ENCODE results near the gene PACSIN3. TPM values are rescaled to one million over a fixed set of nuclear protein-coding genes. Genes with fewer than 3 reads are reported as not detected.
"Not testable (repeated sequence)": the region's sequence is repeated elsewhere in the genome, so short reads cannot be mapped to it uniquely, and the experiment has no call there.

Gene PACSIN3
- polyA plus RNA-seq, 3 donors: 11.6 to 21.9 (median 15.0) TPM

- 74 to 87% (median 79%) methylated on average over 5 of the region's 5 CpGs for WGBS, 3 donors
These were observed 16.3 kb upstream of the PACSIN3 start for GRCh38 chr11:47202576-47202975.

GRCh38 chr11:47201015-47201414, 14.8 kb upstream of the PACSIN3 start:
- 82 to 92% (median 87%) methylated on average over 4 of the region's 4 CpGs for WGBS, 3 donors
- no peak overlapping the region for H3K27ac ChIP-seq (ENCODE audit: low read depth, low read length)

More at GRCh38 chr11:47202576-47202975, 16.3 kb upstream of the PACSIN3 start:
- H3K27ac ChIP-seq (ENCODE audit: low read depth, low read length): no peak overlapping the region

DNA sequence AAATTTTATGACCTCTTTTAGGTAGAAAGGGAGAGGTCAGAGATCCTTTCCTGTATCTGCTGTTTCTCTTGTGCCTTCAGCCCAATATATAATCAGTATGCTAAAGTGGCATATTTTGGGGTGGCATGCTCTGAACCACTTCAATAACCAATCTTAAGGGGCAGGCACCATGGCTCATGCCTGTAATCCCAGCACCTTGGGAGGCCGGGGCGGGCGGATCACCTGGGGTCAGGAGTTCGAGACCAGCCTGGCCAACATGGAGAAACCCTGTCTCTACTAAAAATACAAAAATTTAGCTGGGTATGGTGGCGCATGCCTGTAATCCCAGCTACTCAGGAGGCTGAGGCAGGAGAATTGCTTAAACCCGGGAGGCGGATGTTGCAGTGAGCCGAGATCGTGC, 11.9 kb upstream of the PACSIN3 start:
- H3K27ac ChIP-seq (ENCODE audit: low read depth, low read length): not testable (repeated sequence)
- WGBS, 3 donors: 94 to 95% (median 94%) methylated on average over 9 of the region's 9 CpGs

DNA sequence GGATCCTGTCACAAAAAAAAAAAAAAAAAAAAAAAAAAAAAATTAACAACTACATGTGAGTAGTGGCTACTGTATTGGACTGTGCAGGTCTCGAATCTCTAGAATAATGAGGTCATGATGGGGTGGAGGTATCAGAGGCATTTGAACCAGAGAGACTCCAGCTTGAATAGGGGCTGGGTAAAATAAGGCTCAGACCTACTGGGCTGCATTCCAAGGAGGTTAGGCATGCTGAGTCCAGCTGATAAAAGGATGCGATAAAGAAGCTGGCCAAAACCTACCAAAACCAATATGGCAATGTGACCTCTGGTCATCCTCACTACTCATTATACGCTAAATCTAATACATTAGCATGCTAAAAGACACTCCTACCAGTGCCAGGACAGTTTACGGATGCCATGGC, 5.9 kb upstream of the PACSIN3 start:
- 77 to 92% (median 83%) methylated on average over 4 of the region's 4 CpGs for WGBS, 3 donors

GRCh38 chr11:47191137-47191536, 4.9 kb upstream of the PACSIN3 start:
- H3K27ac ChIP-seq (ENCODE audit: low read depth, low read length): not testable (repeated sequence)
- 84 to 88% (median 87%) methylated on average over 10 of the region's 10 CpGs for WGBS, 3 donors

More for the DNA sequence above, 5.9 kb upstream of the PACSIN3 start:
- H3K27ac ChIP-seq (ENCODE audit: low read depth, low read length): no peak overlapping the region

DNA sequence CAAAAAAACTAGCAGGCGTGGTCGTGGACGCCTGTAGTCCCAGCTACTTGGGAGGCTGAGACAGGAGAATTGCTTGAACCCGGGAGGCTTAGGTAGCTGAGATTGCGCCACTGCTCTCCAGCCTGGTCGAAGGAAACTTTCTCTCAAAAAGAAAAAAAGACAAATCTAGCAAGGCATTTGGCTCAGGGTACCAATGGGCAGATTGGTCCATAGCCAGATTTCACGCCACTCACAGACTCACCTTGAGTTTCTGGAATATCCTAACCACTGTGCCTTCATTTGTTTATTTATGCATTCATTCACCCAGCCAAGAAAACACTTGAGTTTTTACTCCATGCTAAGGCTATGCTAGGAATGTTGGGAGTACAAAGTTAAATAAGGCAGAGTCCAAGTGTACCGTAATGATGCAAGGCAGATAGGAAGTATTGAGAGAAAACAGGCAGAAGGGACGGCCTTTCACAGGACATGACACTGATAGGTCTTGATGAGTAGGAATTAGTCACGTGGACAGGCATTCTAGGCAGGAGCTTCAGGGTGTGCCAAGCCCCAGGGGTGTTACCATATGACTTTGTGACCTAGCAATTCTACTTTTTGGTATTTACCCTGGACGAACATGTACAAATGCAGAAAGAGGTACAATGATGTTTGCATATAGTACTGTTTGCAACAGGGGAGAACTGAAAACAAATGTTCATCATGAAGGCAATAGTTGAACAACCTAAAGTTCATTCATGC, 3.0 kb upstream of the PACSIN3 start:
- 54 to 73% (median 68%) methylated on average over 11 of the region's 11 CpGs for WGBS, 3 donors
- no peak overlapping the region for H3K27ac ChIP-seq (ENCODE audit: low read depth, low read length)

DNA sequence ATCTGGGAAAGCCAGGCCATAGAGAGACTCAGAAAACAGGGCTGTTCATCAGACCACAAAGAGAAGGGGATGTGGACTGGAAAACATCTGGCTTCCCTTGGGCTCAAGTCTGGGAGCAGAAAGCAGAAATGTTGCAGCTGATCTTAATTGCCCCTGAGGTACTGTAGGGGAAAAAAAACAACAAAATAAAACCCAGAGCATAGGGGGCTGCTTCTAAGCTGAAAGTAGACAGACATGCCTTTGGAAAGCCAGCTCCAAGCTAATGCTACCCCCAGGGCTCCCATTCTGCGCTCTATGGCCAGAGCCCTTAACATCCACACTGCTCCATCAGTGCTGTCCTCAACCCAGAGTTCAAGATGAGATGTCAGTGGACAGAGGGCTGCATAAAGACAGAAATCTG, 2.0 kb upstream of the PACSIN3 start:
- H3K27ac ChIP-seq (ENCODE audit: low read depth, low read length): no peak overlapping the region
- WGBS, 3 donors: 91 to 100% (median 100%) methylated on average over 1 of the region's 1 CpG

GRCh38 chr11:47187723-47188122, 1.5 kb upstream of the PACSIN3 start:
- WGBS, 3 donors: 25 to 55% (median 39%) methylated on average over 5 of the region's 5 CpGs

DNA sequence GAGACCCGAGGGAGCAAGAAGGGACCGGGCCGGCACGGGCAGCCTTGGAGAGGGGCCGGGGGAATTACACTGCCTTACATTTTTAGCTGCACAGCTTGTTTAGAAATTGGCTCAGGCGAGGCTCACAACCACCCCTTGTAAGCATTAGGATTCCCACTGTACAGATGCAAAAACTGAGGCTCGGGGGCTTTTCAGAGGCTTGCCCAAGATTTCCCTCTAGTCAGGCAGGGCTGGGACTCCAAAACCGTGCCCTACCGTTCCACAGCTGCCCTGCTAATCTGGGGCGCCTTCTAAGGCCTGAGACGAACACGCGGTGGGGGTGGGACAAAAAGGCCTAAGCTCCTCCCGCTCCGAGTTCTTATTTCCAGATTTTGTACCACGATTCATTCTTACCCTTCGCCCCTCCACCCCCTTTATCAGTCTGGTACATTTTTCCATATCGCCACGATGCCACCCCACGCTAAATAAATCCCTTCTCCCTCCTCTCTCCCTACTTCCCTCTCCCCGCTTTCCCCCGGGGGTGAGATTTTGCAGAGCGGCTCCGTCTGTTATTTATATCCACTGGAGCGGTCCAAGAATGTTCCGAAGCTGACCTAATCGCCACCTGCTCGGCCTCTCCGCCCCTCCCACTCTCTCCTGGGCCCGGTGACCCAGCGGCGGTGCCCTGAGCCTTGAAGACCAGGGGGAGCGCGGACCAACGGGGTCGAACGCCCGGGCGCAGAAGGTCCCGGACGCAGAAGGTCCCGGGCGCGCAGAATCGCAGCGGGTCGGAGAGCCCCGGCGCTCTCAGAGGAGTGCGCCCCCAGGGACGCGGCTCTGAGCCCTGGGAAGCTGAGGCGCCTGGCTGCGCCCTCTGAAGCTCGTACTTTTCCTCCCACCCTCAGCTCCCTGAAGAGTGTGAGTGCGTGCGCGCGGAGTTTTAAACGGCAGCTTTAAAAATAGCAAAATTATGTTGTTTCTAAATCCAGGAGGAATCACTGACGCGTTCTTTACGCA, 764 bp upstream of the PACSIN3 start:
- 2 to 4% (median 2%) methylated on average over 59 to 63 of the region's 63 CpGs for WGBS, 3 donors
- no peak overlapping the region for H3K27ac ChIP-seq (ENCODE audit: low read depth, low read length)

More at GRCh38 chr11:47187723-47188122, 1.5 kb upstream of the PACSIN3 start:
- H3K27ac ChIP-seq (ENCODE audit: low read depth, low read length): no peak overlapping the region

DNA sequence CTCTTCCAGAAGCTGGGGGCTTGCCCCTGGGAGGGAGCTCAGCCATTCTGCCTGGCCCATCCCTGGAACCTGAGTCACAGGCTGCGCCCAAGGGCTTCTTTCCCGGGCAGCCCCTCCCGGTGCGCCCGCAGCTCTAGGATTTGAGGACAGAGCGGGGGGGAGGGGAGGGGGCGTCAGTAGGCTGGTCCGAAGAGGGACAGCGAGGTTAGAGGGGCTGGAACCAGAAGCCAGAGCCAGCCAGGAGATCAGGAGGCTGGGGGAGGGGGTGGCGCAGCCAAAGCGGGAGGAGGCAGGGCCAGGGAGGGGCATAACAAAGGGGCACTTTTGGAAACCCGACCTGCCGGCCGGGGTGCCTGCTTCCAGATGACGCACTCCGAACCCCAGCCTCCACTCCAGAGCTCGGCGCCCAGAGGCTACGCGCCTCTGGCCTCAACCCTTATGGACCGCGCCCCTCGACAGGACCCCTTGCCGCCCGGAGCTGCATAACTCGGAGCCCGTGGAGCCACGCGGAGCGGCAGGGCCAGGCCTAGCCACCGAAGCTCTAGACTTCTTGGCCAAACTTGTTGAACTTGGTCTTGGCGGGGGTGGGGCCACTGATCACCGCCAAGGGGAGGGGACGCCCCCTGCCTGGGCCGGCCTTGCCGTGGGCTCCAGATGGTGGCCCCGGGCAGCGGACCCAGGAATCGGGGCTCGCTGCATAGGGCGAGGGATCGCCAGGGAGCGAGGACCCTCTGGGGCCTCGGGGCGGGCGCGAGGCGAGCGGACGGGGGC, 744 bp downstream of the PACSIN3 start:
- WGBS, 3 donors: 3 to 14% (median 7%) methylated on average over 40 to 50 of the region's 50 CpGs
- H3K27ac ChIP-seq (ENCODE audit: low read depth, low read length): no peak overlapping the region

GRCh38 chr11:47184711-47185304, 1.4 kb downstream of the PACSIN3 start:
- WGBS, 3 donors: 28 to 65% (median 45%) methylated on average over 13 of the region's 13 CpGs

GRCh38 chr11:47183969-47184368, 2.3 kb downstream of the PACSIN3 start:
- H3K27ac ChIP-seq (ENCODE audit: low read depth, low read length): no peak overlapping the region
- WGBS, 3 donors: 61 to 89% (median 76%) methylated on average over 7 of the region's 7 CpGs

More at GRCh38 chr11:47184711-47185304, 1.4 kb downstream of the PACSIN3 start:
- H3K27ac ChIP-seq (ENCODE audit: low read depth, low read length): no peak overlapping the region

DNA sequence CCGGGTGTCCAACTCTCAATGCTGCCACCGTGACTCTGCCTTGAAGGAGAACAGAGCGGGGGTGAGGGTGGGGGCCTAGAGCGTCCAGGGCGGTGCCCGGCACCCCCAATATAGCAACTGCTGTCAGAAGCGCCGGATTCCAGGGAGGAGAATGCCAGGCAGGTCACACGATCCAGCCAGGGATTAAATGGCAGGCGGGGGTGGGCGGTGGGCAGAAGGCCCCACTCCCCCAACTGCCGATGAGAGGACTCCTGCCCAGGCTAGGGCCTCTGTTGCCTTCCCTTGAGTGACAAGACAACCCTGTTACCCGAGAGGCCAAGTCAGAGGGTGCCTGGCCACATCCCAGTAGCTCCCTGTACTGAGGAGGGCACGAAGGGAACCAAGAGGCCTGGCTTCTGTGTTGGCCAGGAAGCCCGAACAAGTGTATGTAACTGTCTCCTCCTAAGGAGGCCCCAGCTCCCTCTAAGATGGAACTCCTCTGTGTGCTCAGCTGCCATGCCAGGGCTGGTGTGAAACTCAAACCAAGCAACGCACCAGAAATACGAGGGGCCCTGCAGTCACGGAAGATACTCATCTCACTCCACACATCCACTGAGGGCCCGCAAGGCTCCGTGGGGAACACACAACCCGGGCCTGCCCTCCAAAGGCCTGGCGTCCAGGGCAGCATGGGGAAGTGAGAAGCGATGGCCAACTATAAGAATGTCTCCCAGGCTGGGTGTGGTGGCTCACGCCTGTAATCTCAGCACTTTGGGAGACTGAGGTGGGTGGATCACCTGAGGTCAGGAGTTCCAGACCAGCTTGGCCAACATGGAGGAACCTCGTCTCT, 3.0 kb downstream of the PACSIN3 start:
- H3K27ac ChIP-seq (ENCODE audit: low read depth, low read length): no peak overlapping the region
- WGBS, 3 donors: 87 to 93% (median 91%) methylated on average over 25 of the region's 25 CpGs

DNA sequence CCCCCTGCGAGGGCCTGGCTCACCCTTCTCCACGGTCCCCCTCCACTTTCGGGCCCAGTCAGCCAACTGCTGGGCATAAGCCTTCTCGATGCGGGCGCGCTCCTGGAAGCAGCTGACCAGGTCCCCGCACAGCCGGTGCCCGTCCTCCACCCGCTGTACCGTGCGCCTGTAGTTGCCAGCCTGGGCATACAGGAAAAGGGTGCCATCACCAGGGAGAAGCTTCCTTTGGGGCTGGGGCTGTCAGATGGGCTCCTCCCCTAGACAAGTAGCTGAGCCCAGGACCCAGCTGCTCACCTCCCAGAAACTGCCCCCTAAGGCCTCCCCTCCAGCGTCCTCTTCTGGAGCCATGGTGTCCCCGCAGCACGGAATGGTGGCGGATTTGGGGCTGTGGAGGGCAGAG, 3.9 kb downstream of the PACSIN3 start:
- no peak overlapping the region for H3K27ac ChIP-seq (ENCODE audit: low read depth, low read length)
- 92 to 95% (median 93%) methylated on average over 17 of the region's 17 CpGs for WGBS, 3 donors

GRCh38 chr11:47181271-47181670, 5.0 kb downstream of the PACSIN3 start:
- WGBS, 3 donors: 89 to 95% (median 91%) methylated on average over 6 of the region's 6 CpGs
- H3K27ac ChIP-seq (ENCODE audit: low read depth, low read length): no peak overlapping the region

DNA sequence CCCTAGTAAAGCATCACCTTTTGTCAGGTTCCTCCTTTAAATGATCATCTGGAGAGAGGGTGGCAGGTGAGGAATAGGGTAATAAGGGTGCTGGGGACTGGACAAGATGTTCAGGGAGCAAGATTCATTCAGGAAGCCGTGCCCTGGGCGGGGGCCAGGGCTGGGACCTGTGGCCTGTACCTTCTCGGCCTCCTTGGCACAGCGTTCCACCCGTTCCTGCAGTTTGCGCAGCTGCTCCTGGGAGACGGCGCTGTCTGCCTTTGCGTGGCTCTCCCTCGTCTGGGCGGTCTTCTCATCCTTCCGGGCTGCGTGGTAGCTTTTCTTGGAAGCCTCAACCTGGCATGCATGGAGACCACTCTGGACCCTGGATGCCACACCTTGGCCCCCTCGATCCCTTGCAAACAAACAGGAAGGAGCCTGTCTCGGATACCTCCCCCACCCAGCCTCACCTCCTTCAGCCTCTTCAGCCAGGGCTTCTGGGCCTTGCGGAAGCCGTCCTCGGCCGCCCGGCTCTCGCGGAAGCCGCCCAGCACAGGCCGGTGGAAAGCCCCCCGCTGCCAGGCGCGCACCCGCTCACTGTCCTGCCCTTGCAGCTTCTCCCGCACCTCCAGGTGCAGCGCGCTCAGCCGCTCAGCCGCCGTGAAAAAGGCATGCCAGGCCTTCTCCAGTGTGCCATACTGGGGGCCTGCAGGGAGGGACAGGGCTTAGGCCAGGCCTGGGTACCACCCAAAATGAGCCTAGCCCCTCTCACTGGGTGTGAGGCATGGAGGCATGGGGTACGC, 6.0 kb downstream of the PACSIN3 start:
- WGBS, 3 donors: 92 to 95% (median 93%) methylated on average over 35 of the region's 35 CpGs
- H3K27ac ChIP-seq (ENCODE audit: low read depth, low read length): no peak overlapping the region

DNA sequence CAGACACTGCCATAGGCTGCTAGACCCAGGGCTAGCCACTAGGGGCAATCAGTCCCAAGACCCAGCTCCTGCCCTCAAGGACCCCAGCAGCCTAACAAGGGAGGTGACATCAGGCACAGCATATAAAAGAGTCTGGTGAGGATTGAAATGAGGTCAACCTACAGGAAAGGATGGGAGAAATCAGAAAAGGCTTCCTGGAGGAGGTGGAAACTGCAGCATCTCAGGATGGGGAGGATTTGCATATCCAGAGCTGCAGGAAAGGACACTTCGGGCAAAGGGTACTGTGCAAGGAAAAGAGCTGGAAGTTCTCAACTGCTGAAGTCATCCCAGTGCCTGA, 6.6 kb downstream of the PACSIN3 start:
- no peak overlapping the region for H3K27ac ChIP-seq (ENCODE audit: low read depth, low read length)
- 92 to 94% (median 92%) methylated on average over 1 of the region's 1 CpG for WGBS, 3 donors

Measured in adipose tissue (tissue), 3 donors.